ENCODE measurements around the gene SNX32. TPM values are rescaled to one million over a fixed set of nuclear protein-coding genes. Genes with fewer than 3 reads are reported as not detected.

Gene SNX32
- total RNA-seq, 4 donors from 2014 or later = 0.45 TPM; not detected in 3

DNA sequence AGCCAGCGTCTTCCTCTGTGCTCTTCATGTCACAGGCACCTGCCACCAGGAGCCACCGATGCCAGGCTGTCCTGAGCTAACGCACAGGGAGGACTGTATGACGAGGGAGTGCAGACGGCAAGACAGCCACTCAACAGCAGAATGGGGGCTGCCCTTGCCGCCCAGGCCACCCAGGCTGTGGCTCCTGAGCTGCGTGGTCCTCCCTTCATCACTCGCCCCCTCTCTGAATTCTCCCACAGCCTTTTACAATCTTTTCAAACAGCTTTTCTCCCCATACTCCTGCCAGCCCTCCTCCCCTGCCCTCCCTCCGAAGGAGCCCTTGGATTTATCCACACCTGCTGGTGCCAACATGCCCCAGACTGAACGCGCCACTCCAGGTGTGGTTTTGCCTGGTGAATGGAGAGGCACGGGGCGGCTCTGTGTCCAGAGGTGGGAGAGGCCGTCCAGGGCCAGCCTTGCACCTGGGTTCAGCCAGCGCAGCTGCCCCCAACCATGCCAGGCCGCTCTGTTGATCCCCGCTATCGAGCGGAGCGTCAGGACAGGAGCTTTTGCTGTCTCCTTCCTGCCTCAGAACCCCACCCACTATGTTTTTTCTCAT lies 24.9 kb upstream of the SNX32 start:
- 76 to 77% methylated on average over 20 of the region's 20 CpGs for WGBS, 2 donors
- H3K27me3 ChIP-seq = no peaks in the 10 kb centered on the region
- TF ChIP-seq, protein P1, sequence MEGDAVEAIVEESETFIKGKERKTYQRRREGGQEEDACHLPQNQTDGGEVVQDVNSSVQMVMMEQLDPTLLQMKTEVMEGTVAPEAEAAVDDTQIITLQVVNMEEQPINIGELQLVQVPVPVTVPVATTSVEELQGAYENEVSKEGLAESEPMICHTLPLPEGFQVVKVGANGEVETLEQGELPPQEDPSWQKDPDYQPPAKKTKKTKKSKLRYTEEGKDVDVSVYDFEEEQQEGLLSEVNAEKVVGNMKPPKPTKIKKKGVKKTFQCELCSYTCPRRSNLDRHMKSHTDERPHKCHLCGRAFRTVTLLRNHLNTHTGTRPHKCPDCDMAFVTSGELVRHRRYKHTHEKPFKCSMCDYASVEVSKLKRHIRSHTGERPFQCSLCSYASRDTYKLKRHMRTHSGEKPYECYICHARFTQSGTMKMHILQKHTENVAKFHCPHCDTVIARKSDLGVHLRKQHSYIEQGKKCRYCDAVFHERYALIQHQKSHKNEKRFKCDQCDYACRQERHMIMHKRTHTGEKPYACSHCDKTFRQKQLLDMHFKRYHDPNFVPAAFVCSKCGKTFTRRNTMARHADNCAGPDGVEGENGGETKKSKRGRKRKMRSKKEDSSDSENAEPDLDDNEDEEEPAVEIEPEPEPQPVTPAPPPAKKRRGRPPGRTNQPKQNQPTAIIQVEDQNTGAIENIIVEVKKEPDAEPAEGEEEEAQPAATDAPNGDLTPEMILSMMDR (IDR thresholded peaks at IDR 0.05) = no peak
- TF ChIP-seq POLR2A (IDR thresholded peaks at IDR 0.05) = no peak
- H3K4me3 ChIP-seq (replicated peaks in 1 of 3) = no peak overlapping the region
- no peaks in the 10 kb centered on the region for H3K4me1 ChIP-seq
- no peak overlapping the region for H3K27ac ChIP-seq
- H3K9me3 ChIP-seq = no peaks in the 10 kb centered on the region
- no peak for DNase-seq
- intact Hi-C loops (cut with DNase I) = no loop called here
- H3K36me3 ChIP-seq = no peaks in the 10 kb centered on the region

DNA sequence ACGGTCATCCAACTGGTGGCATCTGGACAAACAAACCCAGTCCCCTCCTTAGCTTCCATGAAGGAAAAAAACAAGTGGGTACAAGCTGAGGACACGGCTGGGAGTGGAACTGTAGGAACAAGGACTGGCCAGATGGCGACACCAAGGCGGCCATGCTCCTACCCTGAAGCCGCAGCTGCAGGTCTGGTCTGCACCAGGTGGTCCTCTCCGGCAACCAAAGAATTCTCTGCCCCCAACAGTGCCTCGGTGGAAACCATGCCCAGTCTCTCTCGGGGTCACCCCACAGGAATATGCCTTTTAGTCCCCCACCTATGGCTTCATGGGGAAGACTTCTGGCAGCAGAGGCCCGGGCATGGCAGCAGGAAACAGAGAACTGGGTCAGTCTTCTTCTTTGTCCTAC lies 24.3 kb upstream of the SNX32 start:
- Histone ChIP-seq H3K27ac (no peak overlapping the region), H3K27me3 (no peaks in the 10 kb centered on the region), H3K36me3 (no peaks in the 10 kb centered on the region), H3K4me3 (replicated peaks in 1 of 3) (no peak overlapping the region), H3K4me1 (no peaks in the 10 kb centered on the region), H3K9me3 (no peaks in the 10 kb centered on the region)
- WGBS, 2 donors = 76 to 85% methylated on average over 9 of the region's 9 CpGs
- TF ChIP-seq, protein P1 (IDR thresholded peaks at IDR 0.05) = no peak
- TF ChIP-seq POLR2A (IDR thresholded peaks at IDR 0.05) = no peak
- intact Hi-C loops (cut with DNase I) = no loop called here
- DNase-seq = no peak

DNA sequence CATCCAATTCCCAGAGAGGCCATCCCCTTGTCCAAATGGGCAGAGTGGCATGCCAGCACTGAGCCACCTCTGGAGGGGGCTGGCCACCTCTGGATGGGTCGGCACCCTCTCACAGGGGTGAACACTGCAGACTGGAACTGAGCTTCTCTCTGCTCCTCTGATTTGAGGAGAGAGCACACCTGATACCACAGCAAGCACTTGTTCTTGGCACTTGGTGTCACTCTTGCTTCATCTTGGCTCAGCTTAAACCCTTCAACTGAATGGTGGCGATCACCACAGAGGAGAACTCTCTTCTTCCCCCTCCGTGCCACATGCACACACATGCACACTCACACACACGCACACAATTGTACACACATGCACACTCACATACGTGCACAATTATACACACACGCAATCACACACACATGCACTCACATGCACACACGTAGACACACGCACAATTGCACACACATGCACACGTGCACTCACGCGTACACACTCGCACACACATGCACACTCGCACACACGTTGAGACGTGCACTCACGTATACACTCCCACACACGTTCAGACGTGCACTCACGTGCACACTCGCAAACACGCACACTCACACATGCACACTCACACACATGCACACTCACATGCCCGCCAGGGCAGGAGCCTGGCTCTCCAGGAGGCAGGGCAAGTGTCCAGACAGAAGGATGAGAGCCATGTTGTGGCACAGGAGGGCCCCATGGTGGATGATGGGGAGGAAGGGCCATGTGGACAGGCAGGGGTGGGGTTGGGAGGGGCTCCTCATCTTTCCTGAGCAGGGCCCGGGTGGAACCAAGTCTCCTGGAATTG lies 23.5 kb upstream of the SNX32 start:
- no peaks in the 10 kb centered on the region for H3K4me1 ChIP-seq
- no peak overlapping the region for H3K4me3 ChIP-seq (replicated peaks in 1 of 3)
- WGBS, 2 donors = 83% methylated on average over 23 of the region's 23 CpGs
- H3K36me3 ChIP-seq = no peaks in the 10 kb centered on the region
- intact Hi-C loops (cut with DNase I) = no loop called here
- no peaks in the 10 kb centered on the region for H3K27me3 ChIP-seq
- no peak overlapping the region for H3K27ac ChIP-seq
- H3K9me3 ChIP-seq = no peaks in the 10 kb centered on the region
- no peak for TF ChIP-seq POLR2A (IDR thresholded peaks at IDR 0.05)
- TF ChIP-seq, protein P1 (IDR thresholded peaks at IDR 0.05) = no peak
- DNase-seq = no peak

DNA sequence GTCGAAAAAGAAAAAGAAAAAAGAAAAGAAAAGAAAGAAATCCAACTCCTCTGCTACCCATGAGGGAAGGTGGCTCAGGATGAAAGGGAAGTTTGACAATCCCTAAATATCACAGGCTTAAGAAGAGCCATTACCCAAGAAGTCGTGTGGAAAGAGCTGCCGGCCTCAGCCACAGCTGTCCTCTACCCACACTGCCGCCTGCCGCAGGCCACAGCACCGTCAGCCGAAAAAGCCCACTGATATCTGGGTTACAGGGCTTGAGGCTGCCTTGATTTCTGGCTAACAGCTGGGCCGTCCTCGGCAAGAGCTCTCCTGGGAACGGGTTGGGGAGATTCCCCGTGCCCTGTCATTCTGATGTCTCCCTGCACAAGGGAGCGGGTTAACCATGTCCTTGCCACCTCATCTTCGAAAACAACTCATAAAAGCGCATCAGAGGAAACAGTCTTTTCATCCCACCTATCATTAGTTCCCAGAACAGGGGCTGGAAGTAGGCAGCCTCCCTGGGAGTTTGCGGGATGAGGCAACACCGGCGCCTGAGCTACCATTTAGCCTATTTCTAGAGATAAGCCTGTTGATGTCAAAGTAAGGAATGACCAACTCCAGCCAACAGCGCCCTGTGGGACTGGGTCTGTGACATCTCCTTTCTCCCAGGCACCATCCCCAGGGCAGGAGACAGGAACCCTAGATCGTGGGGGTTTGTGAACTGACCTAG lies 21.8 kb upstream of the SNX32 start:
- H3K9me3 ChIP-seq = no peaks in the 10 kb centered on the region
- DNase-seq = no peak
- intact Hi-C loops (cut with DNase I) = no loop called here
- no peaks in the 10 kb centered on the region for H3K36me3 ChIP-seq
- H3K4me3 ChIP-seq (replicated peaks in 1 of 3) = no peak overlapping the region
- no peaks in the 10 kb centered on the region for H3K27me3 ChIP-seq
- WGBS, 2 donors = 61 to 72% methylated on average over 19 of the region's 19 CpGs
- H3K4me1 ChIP-seq = peaks cover 2 to 3% of the 10 kb centered on the region in 2 donors
- H3K27ac ChIP-seq = no peak overlapping the region
- no peak for TF ChIP-seq POLR2A (IDR thresholded peaks at IDR 0.05)
- TF ChIP-seq, protein P1 (IDR thresholded peaks at IDR 0.05) = no peak
